C4-2B (cell line): ENCODE measurements around the gene LSAMP.

Experiments used
- CTCF ChIP-seq: fragments of 450-650 bp; conservative IDR thresholded peaks from 2 replicates; pipeline ENCODE4 v1.5.1; 2017; ENCODE audit warnings: mild to moderate bottlenecking
- ZFX ChIP-seq: fragments of 450-650 bp; IDR thresholded peaks from 2 replicates; pipeline ENCODE4 v1.6.1; 2017

- no peak for TF ChIP-seq CTCF
- TF ChIP-seq ZFX: no peak
Measured at GRCh38 chr3:116186049-116186448, 259.2 kb downstream of the LSAMP start.
